K562 (cell line): ENCODE data around the gene TAF8. TPM values are rescaled to one million over a fixed set of nuclear protein-coding genes. Genes with fewer than 3 reads are reported as not detected.
"Not testable (repeated sequence)": the region's sequence is repeated elsewhere in the genome, so short reads cannot be mapped to it uniquely, and the experiment has no call there.

Experiments
- ATAC-seq: fragments of 200-7000 bp; cut with Tn5 transposase; 3 replicates; pipeline ENCODE4 v1.9.1; 2020; ENCODE audit warnings: moderate library complexity
- BruUV-seq: library from RNA; stranded (reverse); fragments of 400-500 nt; replicated peaks from 2 replicates; lab custom pipeline; 2021; lab: Mats Ljungman, UMichigan
- CTCF ChIA-PET: fragments of 300-600 bp; formaldehyde crosslinking; extraction: SDS; loops from one replicate; lab custom pipeline; 2021; ENCODE audit warnings: low intra/inter-chr PET ratio; lab: Yijun Ruan, JAX
- POLR2A ChIA-PET: fragments of 300-600, 350-650 bp; sonication (Branson Sonifier 250); formaldehyde crosslinking; extraction: SDS; loops from one replicate; lab custom pipeline; 2021; ENCODE audit warnings: antibody characterized with exemption, inconsistent platforms; lab: Yijun Ruan, JAX
- DNase-seq, 4 experiments: peaks; one replicate each; pipeline versions ENCODE4 v3.0.0 to v3.0.0-alpha.2; 2011 to 2018; ENCODE audit warnings: low spot score in 3 of 4, mixed read lengths in 3 of 4; ENCODE audit errors: extremely low read depth in 1 of 4
- FAIRE-seq: peaks from 2 replicates; lab custom pipeline; 2011; peaks lifted over from hg19 to GRCh38; lab: Jason Lieb, UNC
- H2AFZ ChIP-seq: 2 replicates; pipeline ENCODE4 v1.6.0; 2011; ENCODE audit warnings: low read depth, low read length, control low read depth, inconsistent platforms
- H3K27ac ChIP-seq: fragments of 200-600 bp; 3 replicates; pipeline ENCODE4 v1.8.0; 2011; ENCODE audit warnings: low read depth, mild to moderate bottlenecking, control low read depth, inconsistent platforms, low read length, moderate library complexity, mixed read lengths; ENCODE audit errors: extremely low read depth
- H3K27me3 ChIP-seq, 2 experiments: fragments of 300-600 bp in 1 of 2; 2 replicates in 1 of 2; 3 replicates in 1 of 2; pipeline versions ENCODE4 v1.6.0 to v1.8.0; 2011; ENCODE audit warnings: inconsistent platforms in 2 of 2, low read length in 2 of 2, mild to moderate bottlenecking in 1 of 2, mixed read lengths in 1 of 2, moderate library complexity in 1 of 2; ENCODE audit not compliant: control insufficient read depth in 2 of 2, insufficient read depth in 2 of 2
- H3K36me3 ChIP-seq: fragments of 300-600 bp; 3 replicates; pipeline ENCODE4 v1.8.0; 2011; ENCODE audit warnings: mild to moderate bottlenecking, low read length, inconsistent platforms; ENCODE audit not compliant: control insufficient read depth, insufficient read depth
- H3K4me1 ChIP-seq, 2 experiments: fragments of 200-600 bp in 1 of 2; replicated peaks in 1 of 2; 2 replicates in 1 of 2; 3 replicates in 1 of 2; pipeline versions ENCODE4 v1.5.1 to v1.8.0; 2011; ENCODE audit warnings: inconsistent platforms in 2 of 2, low read length in 2 of 2, mild to moderate bottlenecking in 1 of 2, mixed read lengths in 1 of 2, moderate library complexity in 1 of 2; ENCODE audit not compliant: control insufficient read depth in 2 of 2, insufficient read depth in 2 of 2
- H3K4me2 ChIP-seq: 2 replicates; pipeline ENCODE4 v1.6.1; 2011; ENCODE audit warnings: low read length, control low read depth, inconsistent platforms, mixed read lengths; ENCODE audit not compliant: insufficient read depth
- H3K4me3 ChIP-seq: fragments of 200-600 bp; sonication (generic), shearing (Covaris generic); 2 replicates; pipeline ENCODE4 v1.5.1; 2016; ENCODE audit warnings: control low read depth, inconsistent platforms
- H3K79me2 ChIP-seq: fragments of 200-600 bp; 3 replicates; pipeline ENCODE4 v1.8.0; 2011; ENCODE audit warnings: low read length, inconsistent platforms; ENCODE audit not compliant: control insufficient read depth, insufficient read depth
- H3K9ac ChIP-seq, 2 experiments: 2 replicates each; pipeline versions ENCODE4 v1.6.0 to v1.6.1; 2011; ENCODE audit warnings: low read depth in 2 of 2, low read length in 2 of 2, control low read depth in 1 of 2, inconsistent platforms in 1 of 2, mild to moderate bottlenecking in 1 of 2, mixed read lengths in 1 of 2; ENCODE audit not compliant: insufficient read depth in 1 of 2
- H3K9me1 ChIP-seq: one replicate; pipeline ENCODE4 v1.6.0; 2011; ENCODE audit warnings: inconsistent platforms, mild to moderate bottlenecking, low read length, moderate library complexity; ENCODE audit not compliant: control insufficient read depth, insufficient read depth
- H3K9me3 ChIP-seq: replicated peaks from 2 replicates; pipeline ENCODE4 v1.5.1; 2011; ENCODE audit warnings: low read depth, low read length, inconsistent platforms; ENCODE audit not compliant: control insufficient read depth, insufficient read depth
- H4K20me1 ChIP-seq: replicated peaks from 2 replicates; pipeline ENCODE4 v1.6.1; 2011; ENCODE audit warnings: low read length, inconsistent platforms, mixed read lengths; ENCODE audit not compliant: control insufficient read depth, insufficient read depth
- CBFB ChIP-seq: sonication (generic); formaldehyde crosslinking; IDR thresholded peaks from 2 replicates; pipeline ENCODE4 v1.4.0; 2020; ENCODE audit warnings: mild to moderate bottlenecking, missing genetic modification reagents
- CEBPB ChIP-seq: fragments of 450-650 bp; IDR thresholded peaks from 2 replicates; pipeline ENCODE4 v1.6.1; 2016; ENCODE audit warnings: missing genetic modification characterization, missing compliant biosample characterization
- HIVEP1 ChIP-seq: fragments of 250-450 bp; sonication (Bioruptor Pico); IDR thresholded peaks from 2 replicates; pipeline ENCODE4 v1.4.0; 2020; ENCODE audit warnings: mild to moderate bottlenecking
- WGBS: fragments of 100-300 bp; shearing (Covaris generic); methylation state at CpG from one replicate; pipeline ENCODE4 v1.1.6; 2016; ENCODE audit warnings: low coverage, mixed read lengths; ENCODE audit not compliant: insufficient coverage; ENCODE audit errors: missing lambda C conversion rate; 5-methylcytosine and 5-hydroxymethylcytosine counted together
- in situ Hi-C: fragments of 300-500 bp; cut with MboI; formaldehyde crosslinking; loops from 4 replicates; pipeline ENCODE4 v1.15.0; 2018; ENCODE audit warnings: inconsistent platforms, mixed read lengths
- intact Hi-C: fragments of 100-400 bp; cut with micrococcal nuclease; formaldehyde crosslinking; loops from 2 replicates; pipeline ENCODE4 v1.14.2; 2022
- polyA plus RNA-seq, 8 experiments: library from polyadenylated mRNA; depleted of rRNA in 4 of 8; stranded (reverse) in 5 of 8; unstranded in 3 of 8; fragments of >200 nt; fragmentation: Nextera tagmentation in 2 of 8; fragmentation: Illumina TruSeq in 1 of 8; extraction: Ambion mirVana in 2 of 8; extraction: Trizol in 1 of 8; gene quantifications; 2 replicates each; pipeline versions ENCODE4 v1.2.1 to v1.2.3, GENCODE V29; 2011 to 2014; ENCODE audit warnings: inconsistent platforms in 1 of 8, missing spikeins in 1 of 8
- total RNA-seq, 7 experiments: library from RNA; depleted of rRNA in 6 of 7; stranded (reverse); fragments of >200 nt in 6 of 7; fragmentation: Illumina TruSeq in 2 of 7; extraction: Trizol in 2 of 7; gene quantifications; 2 replicates each; pipeline versions ENCODE4 v1.2.1 to v1.2.3, GENCODE V29; 2011 to 2021; ENCODE audit warnings: low replicate concordance in 1 of 7
- TF ChIP-seq, protein P1 (sequence below): fragments of 200-800 bp; sonication (Bioruptor generic); IDR thresholded peaks from 2 replicates; pipeline ENCODE4 v1.6.1; 2017; ENCODE audit warnings: missing genetic modification characterization, missing compliant biosample characterization
- TF ChIP-seq, protein P2 (sequence below): sonication (generic); formaldehyde crosslinking; IDR thresholded peaks from 2 replicates; pipeline ENCODE4 v1.8.1; 2023; ENCODE audit warnings: mild to moderate bottlenecking, missing genetic modification reagents

Gene TAF8
- total and polyA plus RNA-seq, 9 of the 15 experiments (the other 6 are each of a cell fraction or from before 2014, with no cell fraction given), result 29.4 to 84.0 (median 52.6) TPM

DNA sequence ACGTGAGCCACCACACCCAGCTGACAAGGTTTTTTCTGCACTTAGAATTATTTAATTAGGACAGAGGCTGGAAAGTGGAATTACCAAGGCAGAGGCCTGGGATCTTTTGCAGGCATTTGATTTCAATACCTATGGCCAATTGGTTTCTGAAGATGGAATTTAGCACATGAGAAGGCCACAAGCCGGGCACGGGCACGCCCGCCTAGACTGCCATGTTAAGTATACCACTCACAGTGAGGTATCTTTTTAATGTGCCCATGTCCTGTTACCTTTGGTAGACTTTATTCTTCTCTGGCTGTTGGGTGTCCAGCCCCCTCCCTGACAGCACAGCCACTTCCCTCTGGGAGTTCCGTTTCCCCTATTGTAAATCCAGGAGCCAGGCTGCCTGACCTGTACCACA is 18.0 kb upstream of the TAF8 start:
- BruUV-seq, result no TSS peak
- ChIA-PET POLR2A (interaction anchor here (0.7 to 2.7 kb wide), 3 partner anchors 102 to 315 kb away, joined by 3 to 11 read pairs (median 3); partner anchors contain the start of genes BYSL and MED20), CTCF (no interaction called here)
- no peak for FAIRE-seq
- Histone ChIP-seq H3K27ac (peak overlapping the region; percentile 4; the same call in 1 of the 3 replicates), H3K36me3 (no peaks in the 10 kb centered on the region), H3K9me3 (no peaks in the 10 kb centered on the region), H3K4me3 (no peak overlapping the region), H3K4me2 (no peak overlapping the region), H3K27me3 (no peaks in the 10 kb centered on the region), H3K9ac (peak overlapping the region in 1 of 2 experiments; percentile 68; a peak in 1 of 4 replicates), H4K20me1 (no peaks in the 10 kb centered on the region), H3K79me2 (peaks cover 17% of the 10 kb centered on the region; the same call in 2 of the 3 replicates), H3K4me1 (peaks cover 49 to 51% of the 10 kb centered on the region in 2 experiments), H2AFZ (0 out of 2 replicates have a peak overlapping the region, but pooled peaks have one; percentile 41), H3K9me1 (no peaks in the 10 kb centered on the region)
- in situ Hi-C loops, result no loop called here
- no peak for ATAC-seq
- intact Hi-C loops, result no loop called here
- TF ChIP-seq, protein P1, sequence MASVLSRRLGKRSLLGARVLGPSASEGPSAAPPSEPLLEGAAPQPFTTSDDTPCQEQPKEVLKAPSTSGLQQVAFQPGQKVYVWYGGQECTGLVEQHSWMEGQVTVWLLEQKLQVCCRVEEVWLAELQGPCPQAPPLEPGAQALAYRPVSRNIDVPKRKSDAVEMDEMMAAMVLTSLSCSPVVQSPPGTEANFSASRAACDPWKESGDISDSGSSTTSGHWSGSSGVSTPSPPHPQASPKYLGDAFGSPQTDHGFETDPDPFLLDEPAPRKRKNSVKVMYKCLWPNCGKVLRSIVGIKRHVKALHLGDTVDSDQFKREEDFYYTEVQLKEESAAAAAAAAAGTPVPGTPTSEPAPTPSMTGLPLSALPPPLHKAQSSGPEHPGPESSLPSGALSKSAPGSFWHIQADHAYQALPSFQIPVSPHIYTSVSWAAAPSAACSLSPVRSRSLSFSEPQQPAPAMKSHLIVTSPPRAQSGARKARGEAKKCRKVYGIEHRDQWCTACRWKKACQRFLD, result 0 out of 2 replicates have a peak, but pooled peaks have one; percentile 22
- TF ChIP-seq CBFB (CRISPR knock-in tag) (no peak), HIVEP1 (CRISPR knock-in tag) (no peak)
- DNase-seq, result peak in 1 of 4 experiments; percentile 5
- 80% methylated on average over 6 of the region's 6 CpGs for WGBS

DNA sequence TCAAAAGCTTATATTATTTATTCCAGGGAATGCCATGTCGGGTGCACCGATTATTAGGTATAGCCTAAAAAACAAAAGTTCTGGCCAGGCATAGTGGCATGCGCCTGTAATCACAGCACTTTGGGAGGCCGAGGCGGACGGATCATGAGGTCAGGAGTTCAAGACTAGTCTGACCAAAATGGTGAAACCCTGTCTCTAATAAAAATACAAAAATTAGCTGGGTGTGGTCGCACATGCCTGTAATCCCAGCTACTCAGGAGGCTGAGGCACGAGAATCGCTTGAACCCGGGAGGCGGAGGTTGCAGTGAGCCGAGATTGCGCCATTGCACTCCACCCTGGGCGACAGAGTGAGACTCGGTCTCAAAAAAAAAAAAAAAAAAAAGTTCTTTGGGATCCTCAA is 12.7 kb upstream of the TAF8 start:
- in situ Hi-C loops, POLR2A ChIA-PET, H3K9ac ChIP-seq: not testable (repeated sequence)

More for the DNA sequence above, 12.7 kb upstream of the TAF8 start:
- H3K27ac ChIP-seq, FAIRE-seq, H3K79me2 ChIP-seq, H3K36me3 ChIP-seq, H4K20me1 ChIP-seq, H3K27me3 ChIP-seq, H3K9me3 ChIP-seq, intact Hi-C loops, DNase-seq, BruUV-seq, H3K9me1 ChIP-seq, H3K4me2 ChIP-seq, CTCF ChIA-PET, H3K4me3 ChIP-seq, ATAC-seq, H2AFZ ChIP-seq: not testable (repeated sequence)
- 0 out of 2 replicates have a peak, but pooled peaks have one; percentile 33 for TF ChIP-seq CEBPB (tag)
- TF ChIP-seq, protein P2, sequence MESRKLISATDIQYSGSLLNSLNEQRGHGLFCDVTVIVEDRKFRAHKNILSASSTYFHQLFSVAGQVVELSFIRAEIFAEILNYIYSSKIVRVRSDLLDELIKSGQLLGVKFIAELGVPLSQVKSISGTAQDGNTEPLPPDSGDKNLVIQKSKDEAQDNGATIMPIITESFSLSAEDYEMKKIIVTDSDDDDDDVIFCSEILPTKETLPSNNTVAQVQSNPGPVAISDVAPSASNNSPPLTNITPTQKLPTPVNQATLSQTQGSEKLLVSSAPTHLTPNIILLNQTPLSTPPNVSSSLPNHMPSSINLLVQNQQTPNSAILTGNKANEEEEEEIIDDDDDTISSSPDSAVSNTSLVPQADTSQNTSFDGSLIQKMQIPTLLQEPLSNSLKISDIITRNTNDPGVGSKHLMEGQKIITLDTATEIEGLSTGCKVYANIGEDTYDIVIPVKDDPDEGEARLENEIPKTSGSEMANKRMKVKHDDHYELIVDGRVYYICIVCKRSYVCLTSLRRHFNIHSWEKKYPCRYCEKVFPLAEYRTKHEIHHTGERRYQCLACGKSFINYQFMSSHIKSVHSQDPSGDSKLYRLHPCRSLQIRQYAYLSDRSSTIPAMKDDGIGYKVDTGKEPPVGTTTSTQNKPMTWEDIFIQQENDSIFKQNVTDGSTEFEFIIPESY, result peak; percentile 38; the same call in 1 of the 2 replicates
- H3K4me1 ChIP-seq, result peaks cover 20 to 37% of the 10 kb centered on the region in 2 experiments
- 80% methylated on average over 14 of the region's 15 CpGs for WGBS
